ENCODE measurements around the gene VAMP5.
"Not testable (repeated sequence)": the region's sequence is repeated elsewhere in the genome, so short reads cannot be mapped to it uniquely, and the experiment has no call there.

The VAMP5 gene

DNA sequence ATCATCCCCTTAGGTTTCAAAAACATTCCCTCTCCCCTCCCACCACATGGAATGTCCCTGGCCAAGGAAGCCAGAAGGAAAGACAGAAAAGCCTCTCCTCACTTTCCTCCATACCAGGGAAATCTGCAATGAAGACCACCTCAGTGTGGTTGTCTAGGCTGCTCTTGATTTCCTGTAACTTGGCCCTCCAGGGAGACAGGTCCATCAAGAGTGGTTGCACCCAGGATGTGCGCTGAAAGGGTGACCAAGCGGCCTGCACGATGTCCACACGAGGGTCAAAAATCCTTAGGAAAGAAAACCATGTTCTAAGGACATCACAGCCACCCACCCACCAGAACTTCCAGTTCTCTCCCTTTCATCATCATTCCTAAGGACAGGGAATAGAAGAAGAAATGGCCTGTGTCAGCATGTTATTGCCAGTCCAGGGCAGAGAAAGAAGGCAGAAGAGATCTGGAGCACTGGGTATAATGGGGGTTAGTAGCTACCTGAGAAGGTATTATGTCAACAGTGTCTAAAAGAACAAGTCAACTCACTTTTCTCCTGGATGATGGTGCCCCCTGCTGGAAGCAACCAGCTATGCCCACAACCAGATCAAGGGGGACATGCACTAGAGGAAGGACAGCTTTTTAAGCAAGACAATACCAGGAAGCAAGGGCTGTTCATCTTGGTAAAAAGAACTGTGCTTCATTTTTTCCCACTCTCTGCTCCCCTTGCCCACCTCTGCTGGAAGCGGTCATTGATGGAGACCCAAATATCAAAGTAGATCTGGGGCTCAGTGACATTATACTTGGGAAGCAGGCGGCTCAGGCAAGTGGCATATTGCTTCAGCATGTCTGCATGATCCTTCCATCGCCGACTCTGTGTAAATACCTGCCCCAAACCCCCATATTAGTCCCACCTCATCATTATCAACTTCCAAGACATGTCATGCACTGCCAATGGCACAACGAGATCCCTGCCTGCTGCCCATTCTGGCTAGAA, 32.2 kb upstream of the VAMP5 start:
- peak; percentile 81 to 85 for DNase-seq

DNA sequence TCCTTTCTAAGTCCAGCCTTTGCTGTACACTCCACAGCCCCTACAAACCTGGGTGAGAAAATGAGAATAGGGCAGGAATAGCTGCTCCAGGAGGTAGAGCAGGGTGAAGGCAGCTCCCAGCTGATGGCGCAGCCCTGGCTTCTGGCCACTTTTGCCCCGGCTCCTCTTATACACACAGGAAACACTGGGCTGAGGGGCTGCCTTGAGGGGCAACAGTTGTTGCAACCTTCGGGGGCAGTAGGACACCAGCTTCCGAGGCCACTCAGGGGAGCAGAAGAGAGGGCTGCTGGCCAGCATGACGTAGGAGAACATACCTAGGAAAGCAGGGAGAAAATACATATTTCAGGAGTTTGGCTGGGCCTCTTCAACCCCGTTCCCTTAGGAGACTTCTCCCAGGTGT, 31.0 kb upstream of the VAMP5 start:
- DNase-seq, result no peak

DNA sequence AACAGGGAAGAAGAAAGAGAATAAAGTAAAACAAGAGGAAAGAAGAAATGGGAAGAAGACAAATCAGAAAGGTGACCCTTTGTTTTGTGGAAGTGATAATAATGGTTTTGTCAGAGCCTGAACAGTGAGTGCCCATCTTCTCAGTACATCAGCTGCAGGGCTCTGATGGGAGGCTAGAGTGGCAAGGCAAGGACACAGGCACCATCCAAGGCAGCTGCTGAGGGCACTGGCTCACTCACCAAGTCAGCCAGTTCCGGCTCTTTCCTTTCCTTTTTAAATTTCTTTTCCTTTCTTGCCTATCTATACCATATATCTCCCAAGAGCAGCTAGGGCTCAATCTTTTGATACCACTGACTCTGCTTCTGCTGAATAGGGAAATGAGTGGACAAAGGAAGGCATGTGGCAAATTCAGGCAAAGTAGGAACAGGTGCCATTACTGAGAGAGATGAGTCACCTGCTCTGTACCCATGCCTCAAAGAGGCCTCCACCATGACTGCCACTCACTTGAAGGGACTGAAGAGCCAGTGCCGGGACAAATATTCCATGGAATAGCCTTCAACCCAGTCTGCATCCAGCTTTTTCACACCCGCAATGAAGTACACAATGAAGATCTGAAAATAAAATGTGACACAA, 29.1 kb upstream of the VAMP5 start:
- no peak for DNase-seq

- no peak for DNase-seq
These were observed 27.1 kb upstream of the VAMP5 start for GRCh38 chr2:85557130-85557529.

GRCh38 chr2:85558160-85558559, 26.1 kb upstream of the VAMP5 start:
- no peak for DNase-seq

DNA sequence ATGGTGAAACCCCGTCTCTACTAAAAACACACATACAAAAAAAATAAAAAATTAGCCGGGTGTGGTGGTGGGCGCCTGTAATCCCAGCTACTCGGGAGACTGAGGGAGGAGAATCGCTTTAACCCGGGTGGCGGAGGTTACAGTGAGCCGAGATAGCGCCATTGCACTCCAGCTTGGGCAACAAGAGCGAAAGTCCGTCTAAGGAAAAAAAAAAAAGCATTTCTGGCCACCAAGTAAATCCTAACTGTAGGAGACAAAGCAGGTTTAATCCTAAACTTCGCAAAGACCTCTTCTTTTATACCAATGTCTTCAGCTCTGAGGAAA, 23.9 kb upstream of the VAMP5 start:
- DNase-seq, result not testable (repeated sequence)

DNA sequence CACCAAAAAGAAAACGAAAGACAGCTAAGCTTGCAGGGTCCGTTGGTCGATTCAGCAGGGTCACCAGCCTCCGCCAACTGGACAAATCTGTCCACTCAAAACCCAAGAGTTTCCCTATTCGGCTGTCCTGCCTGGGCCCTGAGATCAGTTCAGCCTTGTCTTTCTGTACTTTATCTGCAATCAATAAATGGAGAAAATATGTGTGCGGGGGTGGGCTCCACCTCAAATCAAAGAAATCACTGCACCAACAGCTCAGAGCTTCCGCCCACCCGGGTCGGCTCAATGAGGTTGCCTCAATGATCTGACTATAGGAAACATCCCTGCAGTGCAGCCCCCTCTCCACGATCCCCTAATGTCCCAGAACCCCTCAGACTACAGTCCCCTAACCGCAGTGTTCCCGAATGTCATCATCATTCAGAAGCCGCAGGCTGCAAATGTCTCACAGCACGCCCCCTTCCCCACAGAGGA, 23.4 kb upstream of the VAMP5 start:
- no peak for DNase-seq

- DNase-seq, result peak; percentile 92 to 93
These were observed 22.7 kb upstream of the VAMP5 start, which contains the start of gene GGCX for GRCh38 chr2:85561280-85562212. TSS of gene GGCX (minus strand) at chr2:85561493. CDS start at chr2:85561428, 65 bp downstream.

- DNase-seq, result peak in 1 of 2 experiments; percentile 15
These were observed 20.1 kb upstream of the VAMP5 start for GRCh38 chr2:85564144-85564563.

DNA sequence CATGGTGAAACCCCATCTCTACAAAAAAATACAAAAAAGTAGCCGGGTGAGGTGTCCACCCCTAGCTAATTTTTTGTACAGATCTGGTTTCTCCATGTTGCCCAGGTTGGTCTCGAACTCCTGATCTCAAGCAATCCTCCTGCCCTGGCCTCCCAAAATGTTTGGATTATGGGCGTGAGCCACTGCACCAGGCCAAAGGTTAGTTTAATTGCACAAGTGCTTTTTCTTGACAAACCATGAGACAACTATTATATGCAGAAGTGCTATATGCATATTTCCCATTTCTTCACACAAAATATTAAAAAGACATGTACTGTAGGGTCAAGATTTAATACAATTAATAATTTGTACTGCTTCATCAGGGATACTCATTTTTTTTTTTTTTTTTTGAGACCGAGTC, 18.0 kb upstream of the VAMP5 start:
- no peak for DNase-seq

DNA sequence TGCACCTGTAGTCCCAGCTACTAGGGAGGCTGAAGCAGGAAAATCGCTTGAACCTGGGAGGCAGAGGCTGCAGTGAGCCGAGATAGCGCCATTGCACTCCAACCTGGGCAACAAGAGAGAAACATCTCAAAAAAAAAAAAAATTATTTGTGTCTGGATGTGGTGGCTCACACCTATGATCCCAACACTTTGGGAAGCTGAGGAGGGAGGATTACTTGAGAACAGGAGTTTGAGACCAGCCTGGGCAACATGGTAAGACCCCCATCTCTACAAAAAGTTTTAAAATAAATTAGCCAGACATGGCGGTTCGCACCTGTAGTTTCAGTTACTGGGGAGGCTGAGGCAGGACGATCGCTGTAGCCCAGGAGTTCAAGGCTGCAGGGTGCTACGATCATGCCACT, 8.5 kb upstream of the VAMP5 start:
- no peak for DNase-seq

GRCh38 chr2:85577063-85577385, 7.2 kb upstream of the VAMP5 start:
- DNase-seq, result no peak

DNA sequence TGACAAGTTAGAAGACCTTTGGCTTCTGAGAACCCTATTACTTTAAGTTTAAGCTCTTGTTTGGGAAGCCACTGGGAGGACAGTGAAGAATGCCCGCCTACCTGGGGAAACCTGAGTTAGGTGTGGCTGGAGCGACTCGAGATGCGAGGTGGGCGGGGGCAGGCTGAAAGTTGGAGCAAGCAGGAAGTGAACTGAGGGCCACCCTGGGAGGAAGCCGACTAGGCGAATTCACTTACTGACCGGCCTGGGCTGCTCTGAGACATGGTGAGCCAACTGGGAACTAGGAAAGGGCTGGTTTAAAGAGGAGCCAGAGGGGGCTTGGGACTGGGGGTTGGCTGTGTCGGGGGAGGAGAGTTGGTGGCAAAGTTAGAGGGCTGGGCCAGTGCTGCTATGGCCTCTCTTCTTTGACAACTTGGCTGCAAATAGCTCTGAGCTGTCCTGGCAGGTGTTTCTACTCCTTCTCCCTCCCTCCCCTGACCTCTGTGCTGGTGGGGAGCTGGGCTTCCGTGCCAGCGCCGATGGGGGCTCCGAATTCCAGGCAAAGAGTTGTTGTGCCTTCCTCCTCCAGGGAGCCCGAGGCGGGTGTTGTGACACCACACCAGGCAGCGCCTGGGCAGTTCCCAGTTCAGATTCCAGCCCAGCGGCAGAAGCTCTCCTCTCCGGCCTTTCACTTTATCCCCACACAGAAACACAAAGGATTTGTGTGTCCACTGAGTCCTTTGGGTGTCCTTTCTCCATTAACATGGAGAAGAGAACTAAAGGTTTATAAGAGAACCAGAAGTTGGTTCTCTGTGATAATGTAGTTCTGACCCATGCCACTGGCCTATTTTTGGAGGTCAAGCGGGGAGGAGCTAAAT, 6.6 kb upstream of the VAMP5 start, which contains the start of gene VAMP8:
Gene VAMP8, plus strand, starts transcription at position 201 of the 857 bp plus-strand sequence. Its CDS starts 61 bp downstream, at position 262.
- DNase-seq, result peak; percentile 61 to 67

DNA sequence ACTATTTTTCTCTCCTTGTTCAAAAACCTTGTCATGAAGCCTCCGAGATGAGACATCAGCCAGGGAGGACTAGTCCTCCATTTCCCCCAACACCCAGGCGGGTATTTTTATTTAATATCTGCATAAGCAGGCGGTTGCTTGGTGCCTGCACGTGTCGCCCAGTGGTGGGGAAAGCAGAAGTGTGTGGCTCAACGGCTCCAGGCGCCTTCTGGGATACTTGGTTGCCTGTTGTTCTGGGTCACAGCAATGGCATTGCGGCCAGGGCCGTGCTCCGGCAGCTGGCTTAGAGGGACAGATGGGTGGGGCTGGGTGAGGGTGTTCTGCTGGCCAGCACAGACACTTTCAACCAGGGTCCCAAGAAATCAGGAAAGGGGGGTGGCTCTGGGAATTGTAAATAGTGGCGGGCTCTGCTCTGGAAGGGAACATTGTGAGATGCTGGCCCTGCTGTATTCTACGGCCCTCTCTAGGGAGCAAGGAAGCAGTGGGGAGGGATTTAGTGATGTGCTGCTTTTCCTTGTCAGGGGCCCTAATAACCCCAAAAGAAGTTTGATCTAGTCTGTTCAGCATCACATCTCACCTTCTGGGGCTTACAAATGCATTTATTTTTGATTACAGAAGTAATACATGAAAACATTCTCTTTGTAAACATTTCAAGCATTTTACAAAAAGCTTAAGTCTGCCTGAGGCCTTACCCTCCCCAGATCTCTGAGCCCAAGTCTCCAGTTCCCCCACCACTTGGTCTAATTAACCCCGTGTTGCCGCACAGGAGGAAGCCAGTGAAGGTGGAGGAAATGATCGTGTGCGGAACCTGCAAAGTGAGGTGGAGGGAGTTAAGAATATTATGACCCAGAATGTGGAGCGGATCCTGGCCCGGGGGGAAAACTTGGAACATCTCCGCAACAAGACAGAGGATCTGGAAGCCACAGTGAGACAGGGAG, 5.7 kb upstream of the VAMP5 start:
- peak; percentile 82 to 87 for DNase-seq

GRCh38 chr2:85579266-85579935, 4.8 kb upstream of the VAMP5 start:
- DNase-seq, result peak; percentile 84 to 87

DNA sequence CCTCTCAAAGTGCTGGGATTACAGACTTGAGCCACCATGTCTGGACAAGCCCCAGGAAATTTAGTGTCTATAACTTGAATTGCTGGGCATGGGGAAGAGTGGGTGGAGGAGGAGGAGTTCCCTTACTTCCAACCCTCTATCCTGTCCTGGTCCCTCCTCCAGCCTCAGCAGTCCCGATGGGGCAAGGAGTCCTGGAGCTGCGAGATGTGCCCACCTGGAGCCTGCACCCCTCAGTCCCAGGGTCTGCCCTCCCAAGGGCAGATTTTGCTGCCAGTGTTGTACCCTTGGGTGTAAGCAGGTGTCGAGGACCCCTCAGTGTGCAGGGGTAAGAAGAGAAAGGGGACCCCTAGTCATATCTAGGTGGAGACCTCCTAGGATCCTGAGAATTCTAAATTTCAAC, 4.0 kb upstream of the VAMP5 start:
- DNase-seq, result no peak

DNA sequence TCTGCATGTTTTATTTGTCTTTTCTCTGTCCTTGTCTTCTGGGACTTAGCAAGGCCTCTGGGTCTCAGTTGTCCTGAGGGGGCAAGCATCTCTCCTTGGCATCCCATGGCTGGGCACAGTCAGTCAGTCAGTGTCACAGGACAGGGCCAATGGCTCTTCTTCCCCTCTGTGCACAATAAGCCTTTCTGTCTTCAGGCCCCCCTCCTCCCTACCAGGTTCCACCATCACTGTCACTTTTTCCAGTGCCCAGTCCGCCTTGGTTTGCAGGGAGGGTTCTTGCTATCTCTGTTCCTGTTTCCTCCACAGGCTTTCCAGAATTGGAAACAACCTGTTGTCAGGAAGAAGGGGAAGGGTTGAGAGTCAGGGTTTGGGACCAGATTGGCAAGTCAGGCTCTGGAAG, 1.7 kb upstream of the VAMP5 start:
- DNase-seq, result no peak

DNA sequence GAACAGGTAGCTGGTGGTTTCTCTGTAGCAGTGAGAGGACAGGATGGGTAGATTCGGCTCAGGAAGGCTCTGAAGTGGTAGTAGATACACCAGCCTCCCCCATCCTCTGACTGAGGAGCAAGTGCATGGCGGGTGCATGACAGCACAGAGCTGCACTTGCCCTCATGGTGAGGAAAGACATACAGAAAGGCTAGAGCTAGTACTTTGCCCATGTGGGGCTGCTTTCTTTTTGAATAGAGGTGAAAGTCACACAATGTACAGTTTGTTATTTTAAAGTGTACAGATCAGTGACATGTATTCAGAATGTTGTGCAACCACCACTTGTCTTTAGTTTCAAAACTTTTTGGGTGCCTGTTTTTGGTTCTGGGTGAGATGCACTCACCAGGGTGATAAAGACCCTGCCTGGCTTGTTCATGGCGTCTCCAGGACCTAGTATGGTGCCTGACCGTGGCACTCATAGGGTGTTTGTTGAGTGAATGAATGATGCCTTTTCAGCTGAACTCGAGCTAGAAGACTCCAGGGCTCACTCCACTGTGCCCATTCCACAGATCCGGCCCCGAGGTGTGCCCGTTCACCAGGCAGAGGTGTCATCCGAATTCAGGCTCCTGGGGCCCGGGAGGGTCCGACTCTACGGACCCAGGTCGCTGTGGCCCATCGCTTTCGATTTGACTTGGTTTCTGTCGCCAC, 421 bp upstream of the VAMP5 start:
- no peak for DNase-seq

Measured in Kasumi-1 (cell line).